Activated CD8-positive, alpha-beta memory T cell treated with anti-CD3 and anti-CD28 coated beads, Interleukin-2, amount 50 U/mL, for 24 hours (primary cell): ENCODE measurements around the gene MAP3K19.
"Not testable (repeated sequence)": the region's sequence is repeated elsewhere in the genome, so short reads cannot be mapped to it uniquely, and the experiment has no call there.

Experiments used
- DNase-seq: peaks from one replicate; pipeline ENCODE4 v3.0.0-alpha.2; 2020; ENCODE audit errors: extremely low read depth

MAP3K19 gene

DNA sequence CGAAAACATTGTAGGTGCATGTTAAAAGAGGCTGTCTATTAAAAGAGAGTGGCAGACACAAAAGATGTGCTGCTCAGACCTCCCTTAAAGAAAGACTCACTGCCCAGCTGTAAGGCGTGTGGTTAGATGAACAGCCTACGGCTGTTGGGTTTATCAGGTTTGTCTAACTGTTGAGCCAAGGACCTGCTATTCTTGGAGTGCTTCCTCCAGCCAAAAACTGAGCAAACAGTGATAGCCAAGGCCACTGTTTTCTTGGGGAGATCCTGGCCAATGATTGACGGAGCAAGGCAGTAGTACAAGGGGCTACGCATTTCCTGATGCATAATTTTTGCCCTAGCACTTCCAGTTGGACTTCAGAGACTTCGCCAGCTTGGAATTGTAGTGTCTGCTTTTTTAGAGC is 3.4 kb upstream of the MAP3K19 start:
- DNase-seq, result no peak

DNA sequence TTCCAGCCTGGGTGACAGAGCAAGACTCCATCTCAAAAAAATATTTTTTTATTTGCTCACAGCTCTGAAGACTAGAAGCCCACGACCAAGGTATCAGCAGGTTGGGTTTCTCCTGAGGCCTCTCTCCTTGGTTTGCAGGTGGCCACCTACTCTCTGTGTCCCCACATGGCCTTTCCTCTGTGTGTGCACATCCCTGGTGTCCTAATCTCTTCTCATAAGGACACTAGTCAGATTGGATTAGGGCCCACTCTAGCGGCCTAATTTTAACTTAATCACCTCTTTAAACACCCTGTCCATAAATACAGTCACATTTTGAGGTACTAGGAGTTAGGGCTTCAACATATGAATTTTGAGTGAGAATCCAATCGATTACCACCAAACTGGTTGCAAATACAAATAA is 2.9 kb upstream of the MAP3K19 start:
- DNase-seq, result no peak

DNA sequence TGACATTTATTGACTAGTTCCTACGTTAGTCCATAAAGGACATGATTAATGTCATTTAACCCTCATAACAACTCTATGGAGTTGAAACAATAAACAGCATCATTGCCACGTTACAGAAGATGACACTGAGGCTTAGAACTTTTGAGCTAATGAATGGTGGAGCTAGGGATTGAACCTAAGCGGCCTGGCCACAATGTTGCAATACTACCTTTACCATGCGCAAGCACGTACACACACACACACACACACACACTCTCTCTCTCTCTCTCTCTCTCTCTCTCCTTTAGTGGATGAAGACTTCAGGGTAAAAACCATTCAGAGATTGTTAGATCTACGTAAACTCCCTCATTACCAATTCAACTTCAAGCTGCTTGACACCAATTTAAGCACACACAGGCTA is 875 bp upstream of the MAP3K19 start:
- DNase-seq, result no peak

DNA sequence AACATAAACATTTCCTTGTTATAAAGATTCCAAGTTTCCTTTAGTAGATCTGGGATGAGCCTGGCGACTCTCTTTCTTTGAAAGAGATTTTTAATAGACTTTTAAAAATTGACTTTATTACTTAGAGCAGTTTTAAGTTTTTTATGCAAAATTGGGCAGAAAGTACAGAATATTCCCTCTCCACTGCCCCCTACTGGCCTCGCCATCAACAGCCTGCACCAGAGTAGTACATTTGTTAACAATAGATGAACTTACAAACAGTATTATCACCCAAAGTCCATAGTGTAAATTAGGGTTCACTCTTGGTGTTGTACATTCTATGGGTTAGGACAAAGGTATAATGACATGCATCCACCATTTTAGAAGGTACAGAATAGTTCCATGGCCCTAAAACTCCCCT is 3.9 kb downstream of the MAP3K19 start:
- DNase-seq, result no peak

DNA sequence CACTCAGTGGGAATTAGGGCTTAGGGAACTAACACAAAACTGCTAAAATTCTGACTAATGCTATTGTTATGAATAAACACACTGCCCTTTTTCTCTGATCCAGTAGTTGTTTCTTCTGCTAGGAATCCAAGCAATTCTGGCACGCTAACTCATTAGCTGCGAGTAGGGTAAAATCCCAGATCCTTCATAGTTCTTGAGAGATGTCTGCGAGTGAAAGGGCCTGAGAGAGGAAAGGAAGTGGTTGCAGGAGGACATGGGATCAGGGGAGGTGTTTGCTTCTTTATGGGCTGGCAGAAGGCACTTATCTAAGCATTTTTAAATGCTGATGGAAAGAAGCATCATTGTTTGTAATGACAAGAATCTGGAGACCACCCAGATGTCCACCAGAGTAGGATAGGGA is 9.4 kb downstream of the MAP3K19 start:
- DNase-seq, result no peak

DNA sequence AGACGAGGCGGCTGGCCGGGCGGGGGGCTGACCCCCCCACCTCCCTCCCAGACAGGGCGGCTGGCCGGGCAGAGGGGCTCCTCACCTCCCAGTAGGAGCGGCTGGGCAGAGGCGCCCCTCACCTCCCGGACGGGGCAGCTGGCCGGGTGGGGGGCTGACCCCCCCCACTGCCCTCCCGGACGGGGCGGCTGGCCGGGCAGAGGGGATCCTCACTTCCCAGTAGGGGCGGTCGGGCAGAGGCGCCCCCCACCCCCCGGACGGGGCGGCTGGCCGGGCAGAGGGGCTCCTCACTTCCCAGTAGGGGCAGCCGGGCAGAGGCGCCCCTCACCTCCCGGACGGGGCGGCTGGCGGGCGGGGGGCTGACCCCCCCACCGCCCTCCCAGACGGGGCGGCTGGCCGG is 14.0 kb downstream of the MAP3K19 start:
- not testable (repeated sequence) for DNase-seq

DNA sequence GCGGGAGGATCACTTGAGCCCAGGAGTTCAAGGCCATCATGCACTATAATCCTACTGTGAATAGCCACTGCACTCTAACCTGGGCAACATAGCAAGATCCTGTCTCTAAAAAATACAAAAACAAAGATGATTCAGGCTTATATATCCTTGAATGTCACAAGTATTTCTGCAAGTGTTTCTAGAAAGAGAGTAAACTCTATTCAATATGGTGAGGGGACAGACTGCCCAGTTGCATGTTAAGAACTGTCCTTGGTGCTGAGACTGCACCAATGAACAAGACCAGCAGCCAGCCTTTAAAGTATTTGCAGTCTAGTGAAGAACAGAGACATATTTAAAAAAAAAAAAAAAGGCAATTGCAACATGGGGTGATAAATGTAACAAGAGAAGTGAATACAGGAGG is 16.4 kb downstream of the MAP3K19 start:
- DNase-seq, result no peak

DNA sequence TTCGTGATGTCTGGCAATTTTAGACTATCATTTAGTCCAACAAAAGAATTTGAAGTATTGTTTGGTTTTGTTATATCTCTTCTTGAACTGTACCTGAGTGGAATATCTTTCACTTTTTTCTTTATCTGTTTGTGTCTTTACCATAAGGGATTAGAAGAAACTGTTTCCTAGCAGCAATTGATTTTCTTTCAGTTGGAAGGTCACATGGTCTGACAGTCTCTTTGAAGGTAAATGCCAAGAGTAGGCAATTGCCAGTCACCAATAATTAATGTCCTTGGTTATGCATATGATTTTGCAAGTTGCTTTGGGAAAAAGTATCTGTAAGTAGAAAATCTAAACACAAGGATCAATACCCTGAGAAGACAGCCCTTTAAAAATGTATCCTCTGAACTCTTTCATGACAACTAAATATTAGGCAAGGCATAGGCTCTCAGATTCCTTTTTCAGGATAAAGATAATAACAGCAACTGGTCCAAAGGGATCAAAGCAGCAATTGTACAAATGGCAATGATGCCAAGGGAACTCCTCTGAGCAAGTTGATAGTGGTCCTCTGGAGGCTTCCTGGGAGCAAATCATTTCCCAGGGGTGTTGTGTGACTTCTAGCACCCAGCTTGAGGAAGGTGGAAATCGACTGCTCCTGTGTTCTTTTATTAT is 17.6 kb downstream of the MAP3K19 start:
- DNase-seq, result no peak

DNA sequence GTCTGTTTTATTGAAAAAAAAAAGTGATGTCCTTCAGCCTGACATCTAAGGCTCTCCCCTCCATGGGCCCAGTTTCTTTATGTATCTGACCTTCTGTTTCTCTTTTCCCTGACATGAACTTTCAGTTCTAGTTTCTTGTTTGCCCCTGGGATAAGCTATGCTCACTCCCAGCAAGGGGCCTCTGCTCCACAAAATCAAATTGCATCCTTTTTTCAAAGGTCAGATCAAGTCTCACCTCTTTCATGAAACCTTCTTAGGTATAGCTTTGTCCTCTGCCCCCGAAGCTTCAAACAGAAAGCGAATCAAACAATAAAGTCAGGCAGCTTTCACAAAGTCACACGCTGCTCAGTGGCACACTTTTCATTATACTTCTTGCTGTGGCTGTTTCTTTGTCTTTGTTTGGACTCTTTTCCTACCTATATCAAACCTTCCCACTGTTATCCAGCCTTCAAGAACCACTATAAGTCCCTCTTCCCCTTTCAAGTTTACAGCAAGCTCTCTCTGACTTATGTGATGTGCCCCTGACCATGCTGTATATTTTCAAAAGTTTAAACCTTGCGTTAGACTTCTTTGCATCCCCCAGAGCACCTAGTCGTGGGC is 23.3 kb downstream of the MAP3K19 start:
- no peak for DNase-seq

DNA sequence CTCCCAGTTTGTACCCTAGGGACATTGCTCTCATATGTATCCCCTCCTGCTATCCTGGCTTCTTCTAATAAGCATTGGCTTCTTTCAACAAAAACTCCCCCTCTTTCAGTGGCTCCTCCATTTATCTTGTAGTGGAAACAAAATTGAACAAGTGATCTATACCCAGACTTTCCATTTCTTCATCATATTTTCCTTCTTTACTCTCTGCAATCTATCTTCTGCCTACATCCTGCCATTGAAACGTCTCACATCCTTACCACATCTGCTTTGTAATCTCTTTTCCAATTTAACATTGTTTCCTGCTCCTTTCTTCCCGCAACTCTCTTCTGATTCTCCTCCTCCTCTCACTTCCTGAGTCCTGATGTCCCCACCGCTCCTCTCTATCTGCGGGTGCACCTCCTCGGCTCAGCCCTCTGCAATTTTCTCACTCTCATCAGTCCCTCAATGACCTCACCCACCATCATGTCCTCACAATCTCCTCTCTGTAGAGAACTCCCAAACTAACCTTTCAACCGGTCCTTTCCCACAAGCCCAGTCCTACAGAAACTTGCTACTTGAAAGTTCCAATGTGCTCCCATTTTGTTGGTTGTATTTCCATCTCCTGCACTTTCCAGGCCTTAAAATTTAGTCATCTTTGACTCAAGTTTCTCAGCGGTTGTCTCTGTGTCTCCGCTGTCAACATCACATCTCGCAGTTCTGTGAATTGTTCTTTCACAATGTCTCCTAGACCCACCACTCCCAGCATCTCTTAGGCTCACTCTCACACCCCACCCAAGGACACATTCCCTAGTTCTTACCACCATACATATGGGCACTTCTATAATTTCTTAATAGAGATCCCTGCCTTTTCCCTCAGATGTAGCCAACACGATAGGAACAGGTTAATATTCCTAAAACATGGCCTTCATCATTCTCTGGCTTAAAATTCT is 24.0 kb downstream of the MAP3K19 start:
- no peak for DNase-seq

DNA sequence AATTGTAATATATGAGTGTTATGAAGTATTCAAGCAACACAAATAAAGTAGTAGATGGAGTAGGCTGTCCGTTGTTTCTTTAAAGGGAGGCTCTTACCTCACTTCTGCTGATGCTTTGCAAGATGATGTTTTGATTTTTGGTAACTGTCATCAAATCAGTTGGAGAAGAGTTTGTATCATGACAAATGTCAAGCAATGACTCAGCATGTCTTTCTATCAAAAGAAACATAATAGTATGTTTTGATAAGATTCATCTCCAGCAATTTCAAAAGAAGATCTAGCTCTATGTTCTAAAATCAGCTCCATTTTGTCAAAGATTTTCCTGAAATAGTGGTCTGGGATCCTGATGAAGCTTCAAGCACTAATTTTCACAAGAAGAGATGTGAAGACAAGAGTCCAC is 25.6 kb downstream of the MAP3K19 start:
- no peak for DNase-seq

DNA sequence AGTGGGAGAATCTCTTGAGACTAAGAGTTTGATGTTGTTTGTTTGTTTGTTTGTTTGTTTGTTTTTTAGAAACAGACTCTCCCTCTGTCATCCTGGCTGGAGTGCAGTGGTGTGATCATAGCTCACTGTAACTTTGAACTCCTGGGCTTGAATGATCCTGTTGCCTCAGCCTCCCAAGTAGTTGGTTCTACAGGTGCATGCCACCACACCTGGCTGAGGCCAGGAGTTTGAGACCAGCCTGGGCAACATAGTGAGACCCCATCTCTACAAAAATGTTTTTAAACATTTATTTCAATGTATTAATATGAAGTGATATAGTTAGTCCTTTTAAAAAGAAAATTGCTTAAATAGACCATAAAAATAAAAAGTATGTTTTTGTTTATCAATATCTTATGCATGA is 35.6 kb downstream of the MAP3K19 start:
- DNase-seq, result no peak

DNA sequence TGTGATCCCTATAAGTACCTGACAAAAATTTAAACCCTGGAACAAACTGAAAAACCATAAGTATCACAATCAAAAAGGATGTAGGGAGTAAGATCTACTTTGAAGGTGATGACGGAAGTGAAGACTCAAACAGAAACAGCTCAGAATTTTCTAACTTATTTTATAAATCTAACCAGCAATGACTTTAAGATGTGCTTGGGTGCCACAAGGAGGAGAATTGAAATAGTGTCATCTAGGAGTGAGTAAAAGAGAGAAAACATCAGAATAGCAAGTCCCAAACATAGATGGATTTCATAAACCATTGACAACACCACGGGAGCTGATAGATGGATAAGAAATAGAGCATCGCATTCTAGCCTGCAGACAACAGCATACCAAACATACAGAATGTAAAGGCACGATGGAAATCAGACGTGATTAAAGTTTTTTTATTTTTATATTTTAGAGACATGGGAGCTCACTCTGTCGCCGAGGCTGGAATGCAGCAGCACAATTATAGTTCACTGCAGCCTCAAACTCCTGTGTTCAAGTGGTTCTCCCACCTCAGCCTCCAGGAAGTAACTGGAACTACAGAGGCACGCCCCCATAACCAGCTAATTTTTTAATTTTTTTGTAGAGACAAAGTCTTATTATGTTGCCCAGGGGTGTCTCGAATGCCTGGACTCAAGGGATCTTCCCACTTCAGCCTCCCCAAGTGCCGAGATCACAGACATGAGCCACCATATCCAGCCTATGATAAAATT is 36.9 kb downstream of the MAP3K19 start:
- DNase-seq, result no peak

DNA sequence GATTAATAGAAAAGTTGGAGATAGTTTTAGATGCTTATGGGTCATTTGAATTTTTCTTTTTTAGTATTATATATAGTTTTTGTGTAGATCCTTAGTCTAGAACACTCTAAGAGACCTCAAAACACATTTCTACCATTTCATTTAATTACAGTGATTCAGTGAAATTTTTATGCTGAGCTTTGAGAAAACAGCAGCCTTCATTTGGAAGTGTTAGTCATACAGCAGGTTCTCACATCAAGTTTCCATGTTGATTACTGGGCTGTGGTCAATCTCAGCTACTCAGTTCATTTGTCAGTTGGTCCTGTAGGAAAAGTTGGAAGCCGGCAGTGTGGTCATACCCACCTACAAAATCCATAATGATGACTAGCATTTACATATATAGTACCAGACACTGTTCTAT is 37.9 kb downstream of the MAP3K19 start:
- DNase-seq, result no peak

DNA sequence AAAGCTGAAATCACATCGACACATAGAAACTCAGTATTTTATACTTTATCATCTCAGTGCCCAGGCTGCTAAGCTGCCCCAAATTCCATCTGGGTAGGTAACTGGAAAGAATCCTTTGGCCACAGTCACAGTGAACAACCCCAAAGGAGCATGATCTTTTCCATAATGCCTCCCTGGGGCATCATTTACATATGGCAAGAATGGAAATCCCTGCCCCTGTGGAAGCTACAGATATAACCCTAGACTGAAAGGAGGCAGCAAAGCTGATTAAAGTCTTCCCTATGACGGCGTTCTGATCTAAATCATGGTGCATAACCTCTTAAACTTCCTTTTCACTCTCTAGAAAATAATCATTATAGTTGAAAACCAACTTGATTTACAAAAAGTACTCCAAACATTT is 41.5 kb downstream of the MAP3K19 start:
- DNase-seq, result no peak

DNA sequence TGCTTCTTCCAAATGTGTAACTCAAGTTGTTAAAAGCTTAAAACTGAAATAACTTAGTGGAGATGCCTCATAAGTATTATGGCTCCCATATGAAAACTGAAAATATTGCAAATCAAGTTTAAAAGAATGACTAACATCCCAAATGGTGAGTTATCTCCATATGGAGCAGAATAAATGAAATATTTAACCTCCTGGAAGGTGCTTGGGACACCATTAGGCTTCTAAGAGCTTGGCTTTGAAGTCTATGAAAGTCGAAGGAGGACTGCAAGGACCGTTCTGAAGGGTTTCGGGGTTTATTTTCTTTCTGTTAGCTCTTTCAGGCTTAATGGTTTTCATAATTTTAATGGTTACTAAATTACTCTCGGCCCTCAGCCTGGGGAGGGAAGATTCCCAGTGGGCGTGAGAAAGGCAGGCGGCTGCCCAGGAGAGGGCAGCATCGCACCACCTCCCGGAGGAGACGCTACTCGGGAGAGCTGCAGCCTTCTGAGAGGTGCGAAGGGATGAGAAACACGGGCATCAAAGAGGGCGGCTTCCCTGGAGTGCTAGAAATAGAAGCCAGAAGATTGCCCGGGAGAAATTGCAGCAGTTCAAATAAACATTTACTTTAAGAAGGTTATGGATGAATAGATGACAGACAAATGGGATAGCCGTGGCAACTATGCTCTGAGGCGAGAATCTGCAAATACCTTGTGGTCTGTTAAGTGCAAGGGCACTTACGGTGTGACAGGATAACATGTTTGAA is 43.1 kb downstream of the MAP3K19 start:
- peak; percentile 18 for DNase-seq

DNA sequence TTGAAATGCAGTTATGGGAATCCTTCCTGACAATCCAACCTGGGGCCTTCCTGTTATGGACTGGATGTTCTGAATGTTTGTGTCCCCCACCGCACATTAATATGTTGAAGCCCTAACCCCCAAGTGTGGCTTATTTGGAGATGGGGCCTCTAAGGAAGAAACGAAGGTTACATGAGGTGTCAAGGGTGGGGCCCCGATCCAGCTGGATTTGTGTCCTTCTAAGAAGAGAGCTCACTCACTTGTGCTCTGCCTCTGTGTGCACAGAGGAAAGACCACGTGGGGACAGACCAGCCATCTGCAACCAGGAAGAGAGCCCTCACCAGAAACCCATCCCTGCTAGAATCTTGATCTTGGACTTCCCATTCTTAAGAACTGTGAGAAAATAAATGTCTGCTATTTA is 44.4 kb downstream of the MAP3K19 start:
- no peak for DNase-seq

DNA sequence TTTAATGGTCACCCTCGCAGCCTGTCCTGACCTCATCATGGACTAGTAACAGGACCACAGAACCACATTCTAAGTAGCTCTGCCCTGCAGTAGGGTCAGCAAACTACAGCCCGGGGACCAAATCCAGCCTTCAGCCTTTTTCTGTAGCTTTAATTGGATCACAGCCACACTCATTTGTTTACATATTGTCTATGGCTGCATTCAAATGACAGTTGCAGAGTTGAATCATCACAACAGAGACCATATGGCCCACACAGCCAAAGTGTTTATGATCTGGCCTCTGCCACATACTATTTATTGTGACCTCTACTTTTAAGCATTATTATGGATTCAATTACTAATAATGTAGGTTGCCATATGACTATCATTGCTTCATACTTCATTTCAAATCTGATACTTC is 47.7 kb downstream of the MAP3K19 start:
- DNase-seq, result no peak

DNA sequence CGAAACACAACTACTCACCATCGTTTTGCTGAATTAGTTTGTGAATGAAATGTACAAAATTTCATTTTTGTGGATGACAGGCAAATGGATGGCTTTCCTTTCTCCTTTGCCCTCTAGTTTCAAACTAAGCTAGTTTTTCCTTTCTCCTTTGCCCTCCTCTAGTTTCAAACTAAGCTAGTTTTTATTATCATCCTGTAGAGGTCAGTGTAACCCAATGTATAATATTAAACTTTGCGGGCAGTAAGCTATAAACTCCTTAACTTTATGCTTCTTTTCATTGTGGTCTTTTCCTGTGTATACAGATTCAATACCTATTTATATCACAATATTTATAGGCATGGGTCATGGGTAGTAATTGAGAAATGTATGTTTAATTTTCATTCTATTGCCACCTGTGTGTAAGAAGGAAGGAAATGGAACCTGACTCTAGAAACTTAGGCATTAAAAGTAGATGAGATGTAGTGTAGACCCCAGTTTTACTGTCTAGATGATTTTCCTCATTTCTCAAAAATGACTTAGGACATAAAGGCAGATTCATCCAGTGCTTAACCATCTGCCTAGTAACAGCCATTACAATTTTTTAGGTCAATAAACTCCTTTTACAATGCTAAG is 58.1 kb downstream of the MAP3K19 start:
- DNase-seq, result no peak

DNA sequence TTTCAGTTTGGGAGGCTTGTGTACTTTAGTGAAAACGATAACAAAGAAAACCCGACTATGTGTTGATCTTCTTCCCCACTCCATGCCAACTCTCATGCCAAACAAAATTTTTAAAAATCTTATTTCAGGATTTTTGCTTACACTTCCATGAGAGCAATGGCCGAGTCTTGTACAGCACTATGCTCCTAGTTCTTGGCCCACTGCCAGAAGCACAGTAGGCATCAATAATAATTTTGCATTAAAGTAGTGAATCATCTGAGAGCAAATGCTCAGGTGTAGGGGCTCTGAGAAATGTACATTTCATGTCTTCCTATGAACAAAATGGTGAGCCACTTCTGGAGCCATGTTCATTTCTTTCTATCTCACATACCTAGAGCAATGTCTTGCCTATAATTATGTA is 62.2 kb downstream of the MAP3K19 start:
- DNase-seq, result no peak

DNA sequence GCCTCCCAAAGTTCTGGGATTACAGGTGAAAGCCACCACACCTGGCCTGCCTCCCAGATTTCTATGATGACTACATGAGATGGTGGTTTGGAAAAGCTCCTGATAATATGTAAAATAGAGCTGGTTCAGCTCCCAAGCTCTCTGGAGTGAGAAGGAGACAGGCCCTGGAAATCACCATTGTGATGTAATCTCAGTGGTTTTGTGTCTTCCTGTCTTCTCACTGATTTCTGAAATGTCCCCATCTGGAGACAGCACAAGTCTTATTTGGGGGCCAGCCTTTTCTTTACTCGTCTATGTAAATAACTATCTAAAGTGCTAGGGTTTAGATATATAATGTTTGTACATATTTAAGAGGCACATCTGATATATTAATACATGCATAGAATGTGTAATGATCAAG is 64.6 kb downstream of the MAP3K19 start:
- no peak for DNase-seq
